ENCODE measurements around the gene TEX30. TPM values are rescaled to one million over a fixed set of nuclear protein-coding genes. Genes with fewer than 3 reads are reported as not detected.

The TEX30 gene
- total RNA-seq, 1 donor from 2014 or later: 8.1 TPM

- peaks cover 68% of the 10 kb centered on the region for H3K4me1 ChIP-seq
These were observed 26.8 kb upstream of the TEX30 start for GRCh38 chr13:102800145-102801041.

GRCh38 chr13:102799426-102800144 is 26.0 kb upstream of the TEX30 start:
- intact Hi-C loops (cut with micrococcal nuclease): loop anchor here (10.0 kb wide), 1 partner anchor 205 kb away; the partner anchor contains the start of gene TPP2
- peak; percentile 26 for DNase-seq
- H3K4me1 ChIP-seq: peaks cover 63% of the 10 kb centered on the region
- TF ChIP-seq, protein P1, sequence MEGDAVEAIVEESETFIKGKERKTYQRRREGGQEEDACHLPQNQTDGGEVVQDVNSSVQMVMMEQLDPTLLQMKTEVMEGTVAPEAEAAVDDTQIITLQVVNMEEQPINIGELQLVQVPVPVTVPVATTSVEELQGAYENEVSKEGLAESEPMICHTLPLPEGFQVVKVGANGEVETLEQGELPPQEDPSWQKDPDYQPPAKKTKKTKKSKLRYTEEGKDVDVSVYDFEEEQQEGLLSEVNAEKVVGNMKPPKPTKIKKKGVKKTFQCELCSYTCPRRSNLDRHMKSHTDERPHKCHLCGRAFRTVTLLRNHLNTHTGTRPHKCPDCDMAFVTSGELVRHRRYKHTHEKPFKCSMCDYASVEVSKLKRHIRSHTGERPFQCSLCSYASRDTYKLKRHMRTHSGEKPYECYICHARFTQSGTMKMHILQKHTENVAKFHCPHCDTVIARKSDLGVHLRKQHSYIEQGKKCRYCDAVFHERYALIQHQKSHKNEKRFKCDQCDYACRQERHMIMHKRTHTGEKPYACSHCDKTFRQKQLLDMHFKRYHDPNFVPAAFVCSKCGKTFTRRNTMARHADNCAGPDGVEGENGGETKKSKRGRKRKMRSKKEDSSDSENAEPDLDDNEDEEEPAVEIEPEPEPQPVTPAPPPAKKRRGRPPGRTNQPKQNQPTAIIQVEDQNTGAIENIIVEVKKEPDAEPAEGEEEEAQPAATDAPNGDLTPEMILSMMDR (IDR thresholded peaks at IDR 0.05; ENCODE audit: borderline replicate concordance): no peak
- no peaks in the 10 kb centered on the region for H3K9me3 ChIP-seq (replicated peaks)
- peak overlapping the region; percentile 95 for H3K27ac ChIP-seq (replicated peaks)
- peak overlapping the region; percentile 92 for H3K4me3 ChIP-seq
- H3K27me3 ChIP-seq (ENCODE audit: low read depth): no peaks in the 10 kb centered on the region
- peaks cover 6% of the 10 kb centered on the region for H3K36me3 ChIP-seq

More at GRCh38 chr13:102800145-102801041, 26.8 kb upstream of the TEX30 start:
- H3K27ac ChIP-seq (replicated peaks): peak overlapping the region; percentile 95
- DNase-seq: peak; percentile 86
- peaks cover 6% of the 10 kb centered on the region for H3K36me3 ChIP-seq
- TF ChIP-seq, protein P1 (IDR thresholded peaks at IDR 0.05; ENCODE audit: borderline replicate concordance): peak; percentile 87
- no peaks in the 10 kb centered on the region for H3K9me3 ChIP-seq (replicated peaks)
- intact Hi-C loops (cut with micrococcal nuclease): no loop called here
- H3K27me3 ChIP-seq (ENCODE audit: low read depth): no peaks in the 10 kb centered on the region
- peak overlapping the region; percentile 92 for H3K4me3 ChIP-seq

GRCh38 chr13:102798581-102799425 is 25.2 kb upstream of the TEX30 start, which contains the start of the genes BIVM and POGLUT2:
BIVM (plus strand) TSS chr13:102799119; CDS start chr13:102807268, 8,149 bp downstream.
POGLUT2 (minus strand) TSS chr13:102798976; CDS start chr13:102798670, 306 bp downstream.
- peak within 1 kb of the TSS; percentile 95 for H3K27ac ChIP-seq (replicated peaks)
- no peaks in the 10 kb centered on the region for H3K9me3 ChIP-seq (replicated peaks)
- H3K4me3 ChIP-seq: peak within 1 kb of the TSS; percentile 92
- H3K4me1 ChIP-seq: peaks cover 61% of the 10 kb centered on the region
- peak; percentile 90 for DNase-seq
- no peaks in the 10 kb centered on the region for H3K27me3 ChIP-seq (ENCODE audit: low read depth)
- H3K36me3 ChIP-seq: peaks cover 6% of the 10 kb centered on the region
- TF ChIP-seq, protein P1 (IDR thresholded peaks at IDR 0.05; ENCODE audit: borderline replicate concordance): no peak
- intact Hi-C loops (cut with micrococcal nuclease): loop anchor here (10.0 kb wide), 1 partner anchor 204 kb away; the partner anchor contains the start of gene TPP2

DNA sequence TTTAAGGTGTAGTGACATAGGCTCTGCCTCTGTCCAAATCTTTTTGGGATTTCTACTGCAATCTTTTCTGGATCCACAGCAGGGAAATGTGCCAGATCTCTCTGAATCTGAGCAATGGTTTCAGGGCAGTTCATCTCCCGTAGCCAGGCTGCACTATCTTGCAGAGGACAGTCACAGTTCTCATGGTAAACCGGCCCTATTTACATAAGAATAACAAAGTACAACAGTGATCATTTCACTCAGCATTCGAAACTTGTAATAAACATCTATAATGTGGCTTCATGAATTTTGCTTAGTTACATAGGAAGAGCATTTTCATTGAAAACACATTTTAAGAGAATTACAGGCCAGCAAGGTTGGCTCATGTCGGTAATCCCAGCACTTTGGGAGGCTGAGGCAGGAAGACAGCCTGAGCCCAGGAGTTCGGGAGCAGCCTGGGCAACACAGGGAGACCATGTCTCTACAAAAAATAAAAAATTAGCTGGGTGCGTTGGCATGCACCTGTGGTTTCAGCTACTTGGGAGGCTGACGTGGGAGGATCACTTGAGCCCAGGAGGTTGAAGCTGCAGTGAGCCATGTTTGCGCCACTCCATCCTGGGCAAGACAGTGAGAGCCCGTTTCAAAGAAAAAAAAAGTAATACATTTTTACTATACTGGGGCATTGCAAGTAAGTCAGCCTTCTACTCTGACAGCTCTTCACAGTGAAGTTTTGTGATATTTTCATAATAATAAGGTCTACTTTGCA is 20.2 kb upstream of the TEX30 start:
- TF ChIP-seq, protein P1 (IDR thresholded peaks at IDR 0.05; ENCODE audit: borderline replicate concordance): no peak
- H3K27me3 ChIP-seq (ENCODE audit: low read depth): no peaks in the 10 kb centered on the region
- DNase-seq: no peak
- H3K36me3 ChIP-seq: peaks cover 40% of the 10 kb centered on the region
- no peaks in the 10 kb centered on the region for H3K9me3 ChIP-seq (replicated peaks)
- no peak overlapping the region for H3K4me3 ChIP-seq
- no peak overlapping the region for H3K27ac ChIP-seq (replicated peaks)
- peaks cover 12% of the 10 kb centered on the region for H3K4me1 ChIP-seq
- intact Hi-C loops (cut with micrococcal nuclease): loop anchor here (10.0 kb wide), 1 partner anchor 199 kb away; the partner anchor contains the start of gene TPP2
